NCI-H2196 treated with DMSO at 0.1 percent for 48 hours (cell line): ENCODE results near the gene OLFM4.

Experiments
- DNase-seq: peaks from one replicate; lab custom pipeline; 2025; ENCODE audit not compliant: unreplicated experiment; lab: John Stamatoyannopoulos, UW

The OLFM4 gene

GRCh38 chr13:53064731-53065130, 36.1 kb downstream of the OLFM4 start:
- DNase-seq = no peak

GRCh38 chr13:53066411-53066810, 37.8 kb downstream of the OLFM4 start:
- no peak for DNase-seq

- DNase-seq = no peak
Measured at GRCh38 chr13:53068585-53069520, 40.2 kb downstream of the OLFM4 start.

DNA sequence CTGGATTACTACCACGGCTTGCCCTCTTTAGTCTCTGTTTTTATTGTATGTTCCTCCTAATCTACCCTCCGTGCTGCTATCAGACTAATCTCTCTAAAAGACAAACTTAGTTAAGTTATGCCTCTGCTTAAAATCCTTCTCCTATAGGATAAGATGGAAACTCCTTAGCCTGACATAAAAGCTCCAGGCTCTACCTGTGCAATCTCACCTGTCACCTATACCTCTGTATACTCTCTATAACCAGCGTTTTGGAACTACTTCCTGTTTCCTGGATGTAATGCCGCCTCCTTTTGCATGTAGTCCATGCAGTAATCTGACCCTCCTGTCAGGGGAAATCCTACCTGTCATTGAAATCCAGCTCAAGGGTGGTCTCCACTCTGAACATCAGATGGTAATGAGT, 41.2 kb downstream of the OLFM4 start:
- DNase-seq = no peak

DNA sequence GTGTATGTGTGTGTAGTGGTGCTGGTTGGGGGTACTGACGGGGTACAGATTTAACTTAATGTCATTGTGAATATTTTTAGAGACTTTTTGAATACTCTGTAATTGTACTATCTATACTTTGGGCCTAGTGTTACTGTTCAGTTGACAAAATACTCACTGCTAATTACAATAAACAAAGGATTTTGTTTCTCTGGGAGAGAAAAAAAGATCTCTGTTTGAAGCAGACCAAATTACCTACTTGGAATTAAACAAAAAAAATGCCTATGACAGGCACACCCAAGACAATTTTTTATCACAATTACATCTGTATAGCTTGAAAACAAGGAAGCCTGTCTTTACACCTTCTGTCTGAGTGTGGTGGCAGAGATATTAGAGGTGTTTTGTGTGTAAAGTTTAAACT, 45.1 kb downstream of the OLFM4 start:
- no peak for DNase-seq

DNA sequence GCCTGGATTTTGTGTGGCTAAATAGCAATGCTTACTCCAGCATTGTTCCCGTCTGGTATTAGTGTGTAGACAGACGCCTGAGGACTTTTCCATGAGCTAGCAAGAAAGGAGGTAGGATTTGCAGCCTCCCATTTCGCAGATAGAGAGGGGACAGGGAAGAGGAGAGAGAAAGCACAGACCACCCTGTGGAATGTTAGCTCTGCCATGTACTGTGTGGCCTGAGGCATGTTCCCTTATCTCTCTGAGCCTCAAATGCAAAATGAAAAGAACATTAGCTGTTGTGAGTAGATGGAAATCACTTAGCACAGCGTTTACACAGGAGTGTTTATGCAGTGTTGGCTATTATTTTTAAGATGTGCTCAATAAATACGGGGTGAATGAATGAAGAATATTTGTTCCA, 45.5 kb downstream of the OLFM4 start:
- DNase-seq = no peak

- DNase-seq = no peak
Measured at GRCh38 chr13:53075356-53076041, 46.9 kb downstream of the OLFM4 start.

- DNase-seq = no peak
Measured at GRCh38 chr13:53079691-53080090, 51.1 kb downstream of the OLFM4 start.

DNA sequence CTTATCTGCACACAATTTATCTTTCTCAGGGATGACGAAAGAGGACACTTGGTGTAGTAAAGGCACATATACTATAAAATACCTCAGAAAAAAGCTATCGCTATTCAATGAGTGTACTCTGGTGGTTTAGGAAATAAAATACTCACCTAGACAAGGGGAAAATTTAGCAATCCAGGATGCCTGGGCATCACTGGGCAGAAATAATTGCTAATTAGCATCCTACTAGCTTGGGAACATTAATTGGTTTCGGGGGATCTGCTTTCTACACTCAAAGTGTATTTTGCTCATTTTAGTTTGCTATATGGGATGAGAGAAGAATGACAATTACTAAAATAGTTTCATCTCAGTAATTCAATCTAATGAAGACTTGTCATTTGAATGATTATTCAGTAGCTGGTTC, 60.3 kb downstream of the OLFM4 start:
- no peak for DNase-seq

DNA sequence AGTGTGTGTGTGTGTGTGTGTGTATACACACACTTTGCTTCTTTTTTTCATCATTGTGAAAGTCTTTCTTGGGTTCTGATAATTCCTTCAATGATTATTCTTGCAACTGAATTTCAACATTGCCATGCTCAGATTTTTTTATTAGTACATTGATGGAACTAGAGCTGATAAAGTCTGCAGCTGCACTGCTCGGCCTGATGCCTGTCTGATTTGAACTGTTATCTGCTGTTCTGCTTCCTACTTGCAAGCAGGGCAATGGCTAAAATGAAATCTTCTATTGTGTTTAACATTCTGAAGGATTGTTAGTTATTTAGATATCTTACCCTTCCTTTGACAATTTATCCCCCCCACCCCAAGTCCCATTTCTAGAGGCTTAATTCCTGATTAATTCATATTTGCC, 61.3 kb downstream of the OLFM4 start:
- DNase-seq = no peak

DNA sequence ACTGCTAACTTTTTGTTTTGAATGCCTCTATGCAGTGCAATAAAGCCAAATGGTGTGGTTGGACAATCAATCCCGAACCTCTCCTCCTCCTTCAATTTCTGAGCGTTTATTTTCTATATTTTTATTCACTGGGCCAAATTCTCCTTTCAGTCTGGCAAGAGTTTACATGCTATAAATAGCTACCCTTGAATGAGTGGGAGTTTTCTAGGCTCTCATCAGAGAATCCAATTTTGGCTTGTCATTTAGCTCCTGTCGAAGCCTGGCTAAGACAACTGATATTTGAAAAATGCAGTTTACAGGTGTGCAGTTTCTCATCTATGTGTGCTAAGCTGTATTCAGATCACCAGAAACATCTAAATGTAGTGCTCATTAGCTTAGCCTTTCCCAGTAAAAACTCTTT, 61.8 kb downstream of the OLFM4 start:
- no peak for DNase-seq

- DNase-seq = no peak
Measured at GRCh38 chr13:53092931-53093330, 64.3 kb downstream of the OLFM4 start.

DNA sequence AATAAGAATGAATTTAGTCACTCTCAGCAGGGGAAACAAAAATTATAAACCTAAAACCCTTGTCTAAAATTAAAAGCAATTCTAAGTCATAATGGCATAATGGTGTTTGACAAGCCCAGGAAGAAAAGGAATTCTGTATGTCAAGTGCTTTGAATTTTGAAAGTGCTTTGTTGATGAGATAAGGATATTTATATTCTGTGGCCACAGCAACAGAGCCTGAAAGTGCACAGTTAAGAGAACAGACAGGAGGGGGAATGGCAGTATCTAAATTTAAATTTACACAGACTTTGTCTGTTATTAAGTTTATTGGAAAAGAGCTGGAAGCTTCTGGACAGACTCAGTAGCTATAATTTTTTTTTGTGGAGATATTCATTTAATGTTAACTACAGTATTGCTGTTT, 69.8 kb downstream of the OLFM4 start:
- no peak for DNase-seq

GRCh38 chr13:53100394-53101063, 71.9 kb downstream of the OLFM4 start:
- DNase-seq = no peak
